Gastroesophageal sphincter (tissue), 4 donors: Measurements from ENCODE around the gene NPHP4. TPM values are rescaled to one million over a fixed set of nuclear protein-coding genes. Genes with fewer than 3 reads are reported as not detected.

Source experiments
- ATAC-seq: fragments of 150-250 bp; one replicate; pipeline ENCODE4 v1.9.1; 2016; ENCODE audit warnings: mild to moderate bottlenecking, moderate library complexity
- H3K27ac ChIP-seq, 4 donors: fragments of 200-600 bp; sonication (generic) in 3 of 4; 1 replicate in 3 of 4; 2 replicates in 1 of 4; pipeline ENCODE4 v1.5.1; 2016 to 2019
- H3K27me3 ChIP-seq: fragments of 200-600 bp; sonication (generic); one replicate; pipeline ENCODE4 v1.5.1; 2019
- H3K36me3 ChIP-seq, 2 donors: fragments of 200-600 bp; sonication (generic); one replicate each; pipeline ENCODE4 v1.5.1; 2019; ENCODE audit warnings: control low read depth in 1 of 2
- H3K4me1 ChIP-seq, 3 donors: fragments of 200-600 bp; sonication (generic); 1 replicate in 2 of 3; 2 replicates in 1 of 3; pipeline ENCODE4 v1.5.1; 2016 to 2019; ENCODE audit warnings: control low read depth in 2 of 3
- H3K4me3 ChIP-seq, 2 donors: fragments of 200-600 bp; sonication (generic); one replicate each; pipeline ENCODE4 v1.5.1; 2019; ENCODE audit warnings: mild to moderate bottlenecking in 1 of 2, moderate library complexity in 1 of 2
- H3K9me3 ChIP-seq, 3 donors: fragments of 200-600 bp; sonication (generic); one replicate each; pipeline ENCODE4 v1.5.1; 2017 to 2019; ENCODE audit warnings: control low read depth in 2 of 3
- EP300 ChIP-seq: sonication (generic); formaldehyde crosslinking; IDR thresholded peaks from one replicate; pipeline ENCODE4 v1.6.1; 2017; ENCODE audit warnings: antibody characterized with exemption, mild to moderate bottlenecking
- POLR2A ChIP-seq, 2 donors: fragments of 450-650 bp; IDR thresholded peaks; one replicate each; pipeline ENCODE4 v1.6.1; 2017; ENCODE audit warnings: antibody characterized with exemption in 2 of 2, mild to moderate bottlenecking in 2 of 2, moderate library complexity in 1 of 2
- POLR2AphosphoS5 ChIP-seq: sonication (generic); formaldehyde crosslinking; IDR thresholded peaks from one replicate; pipeline ENCODE4 v1.6.1; 2017; ENCODE audit warnings: antibody characterized with exemption
- WGBS, 2 donors: methylation state at CpG; one replicate each; pipeline ENCODE4 v1.1.5; 2018; ENCODE audit warnings: low coverage in 1 of 2; 5-methylcytosine and 5-hydroxymethylcytosine counted together
- total RNA-seq, 4 donors: library from RNA; depleted of rRNA; stranded (reverse); fragments of >200 nt; gene quantifications; one replicate each; pipeline ENCODE4 v1.1.0, GENCODE V29; 2016
- TF ChIP-seq, protein P1 (sequence below), 4 experiments: fragments of 200-600 bp in 2 of 4; fragments of 450-650 bp in 2 of 4; sonication (generic) in 1 of 4; IDR thresholded peaks; one replicate each; pipeline ENCODE4 v1.5.1; 2017 to 2019; ENCODE audit warnings: antibody characterized with exemption in 4 of 4, mild to moderate bottlenecking in 2 of 4, moderate library complexity in 2 of 4

NPHP4 gene
- total RNA-seq, 4 donors from 2014 or later: 5.7 to 9.7 (median 6.2) TPM

DNA sequence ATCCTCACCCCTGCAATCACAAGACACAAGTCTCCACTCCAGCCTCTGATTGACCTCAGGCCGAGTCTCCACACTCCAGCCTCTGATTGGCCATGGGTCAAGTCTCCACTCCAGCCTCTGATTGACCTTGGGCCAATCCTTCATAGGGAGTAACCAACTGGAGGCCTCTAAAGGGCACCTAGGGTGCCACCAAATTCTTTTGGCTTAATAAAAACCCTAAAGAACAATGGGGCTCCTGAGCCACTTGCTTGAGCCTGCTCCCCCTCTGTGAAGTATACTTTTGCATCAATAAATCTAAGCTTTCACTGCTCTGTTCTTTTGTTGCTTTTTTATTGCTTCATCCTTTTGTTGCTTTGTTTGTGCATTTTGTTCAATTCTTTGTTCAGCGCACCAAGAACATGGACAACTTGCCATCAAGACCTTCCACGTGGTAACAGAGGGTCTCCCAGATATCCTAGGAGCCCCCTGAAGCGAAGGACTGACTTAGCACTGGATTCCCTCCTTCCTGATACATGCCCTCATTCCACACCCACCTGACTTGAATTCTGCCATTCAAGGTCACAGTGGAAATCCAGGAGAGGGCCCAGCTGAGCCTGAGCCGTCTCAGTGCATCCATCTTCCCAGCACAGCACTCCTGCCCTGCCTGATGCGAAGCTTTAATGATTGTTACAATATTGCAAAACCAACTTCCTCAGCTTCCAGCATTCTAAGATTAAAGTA lies 152.9 kb downstream of the NPHP4 start:
- TF ChIP-seq POLR2AphosphoS5: no peak
- TF ChIP-seq EP300: no peak
- no peak for TF ChIP-seq POLR2A (IDR thresholded peaks at IDR 0.05)
- TF ChIP-seq, protein P1, sequence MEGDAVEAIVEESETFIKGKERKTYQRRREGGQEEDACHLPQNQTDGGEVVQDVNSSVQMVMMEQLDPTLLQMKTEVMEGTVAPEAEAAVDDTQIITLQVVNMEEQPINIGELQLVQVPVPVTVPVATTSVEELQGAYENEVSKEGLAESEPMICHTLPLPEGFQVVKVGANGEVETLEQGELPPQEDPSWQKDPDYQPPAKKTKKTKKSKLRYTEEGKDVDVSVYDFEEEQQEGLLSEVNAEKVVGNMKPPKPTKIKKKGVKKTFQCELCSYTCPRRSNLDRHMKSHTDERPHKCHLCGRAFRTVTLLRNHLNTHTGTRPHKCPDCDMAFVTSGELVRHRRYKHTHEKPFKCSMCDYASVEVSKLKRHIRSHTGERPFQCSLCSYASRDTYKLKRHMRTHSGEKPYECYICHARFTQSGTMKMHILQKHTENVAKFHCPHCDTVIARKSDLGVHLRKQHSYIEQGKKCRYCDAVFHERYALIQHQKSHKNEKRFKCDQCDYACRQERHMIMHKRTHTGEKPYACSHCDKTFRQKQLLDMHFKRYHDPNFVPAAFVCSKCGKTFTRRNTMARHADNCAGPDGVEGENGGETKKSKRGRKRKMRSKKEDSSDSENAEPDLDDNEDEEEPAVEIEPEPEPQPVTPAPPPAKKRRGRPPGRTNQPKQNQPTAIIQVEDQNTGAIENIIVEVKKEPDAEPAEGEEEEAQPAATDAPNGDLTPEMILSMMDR (IDR thresholded peaks at IDR 0.05): no peak
- H3K4me1 ChIP-seq: no peaks in the 10 kb centered on the region
- no peak overlapping the region for H3K27ac ChIP-seq
- no peak for ATAC-seq
- H3K36me3 ChIP-seq: no peaks in the 10 kb centered on the region
- no peak overlapping the region for H3K4me3 ChIP-seq
- 72 to 77% methylated on average over 3 to 4 of the region's 6 CpGs for WGBS, 2 donors
- peaks cover 76% of the 10 kb centered on the region for H3K27me3 ChIP-seq
- no peaks in the 10 kb centered on the region for H3K9me3 ChIP-seq

- Histone ChIP-seq H3K36me3 (no peaks in the 10 kb centered on the region), H3K27me3 (peaks cover 76% of the 10 kb centered on the region), H3K4me3 (no peak overlapping the region), H3K27ac (no peak overlapping the region), H3K9me3 (no peaks in the 10 kb centered on the region), H3K4me1 (no peaks in the 10 kb centered on the region)
- ATAC-seq: no peak
- WGBS, 2 donors: 58 to 70% methylated on average over 2 to 13 of the region's 19 CpGs
- TF ChIP-seq, protein P1 (IDR thresholded peaks at IDR 0.05): no peak
- TF ChIP-seq POLR2AphosphoS5 (no peak), POLR2A (IDR thresholded peaks at IDR 0.05) (no peak), EP300 (no peak)
These were observed 154.1 kb downstream of the NPHP4 start for GRCh38 chr1:5837976-5838653.

DNA sequence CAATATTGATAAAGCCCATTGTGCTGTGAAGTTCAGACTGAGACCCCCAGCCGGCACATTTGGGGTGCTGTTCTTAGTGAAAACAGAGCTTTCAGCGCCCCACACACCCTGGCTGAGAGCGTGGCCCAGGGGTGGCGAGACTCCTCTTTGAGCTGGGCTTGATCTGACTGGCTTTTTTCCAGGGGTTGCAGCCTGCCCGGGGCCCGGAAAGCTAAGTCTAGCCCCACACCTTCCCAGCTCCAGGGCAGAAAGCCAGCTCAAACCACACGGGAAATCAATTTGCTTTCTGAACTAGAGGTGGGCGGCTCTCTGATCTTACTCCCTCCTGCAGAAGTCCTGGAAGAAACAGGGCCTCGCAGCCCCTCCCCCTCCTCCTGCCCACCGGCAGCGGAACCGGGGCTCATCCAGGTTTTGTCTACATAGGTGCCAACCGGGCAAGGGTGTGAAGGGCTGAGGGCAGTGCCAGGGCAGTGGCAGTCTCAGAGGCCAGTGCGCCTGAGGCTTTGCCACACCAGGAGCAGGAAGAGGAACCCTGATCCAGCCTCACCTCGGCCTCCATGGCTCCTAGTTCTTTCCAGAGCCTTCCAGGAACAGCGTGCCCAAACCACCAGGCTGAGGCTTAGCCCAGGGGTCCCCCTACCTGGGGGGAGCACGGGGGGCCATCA lies 155.3 kb downstream of the NPHP4 start:
- no peaks in the 10 kb centered on the region for H3K4me1 ChIP-seq
- H3K36me3 ChIP-seq: no peaks in the 10 kb centered on the region
- H3K9me3 ChIP-seq: no peaks in the 10 kb centered on the region
- no peak overlapping the region for H3K27ac ChIP-seq
- WGBS, 2 donors: no CpG with 5 or more reads among the region's 17 CpGs
- no peak overlapping the region for H3K4me3 ChIP-seq
- peaks cover 77% of the 10 kb centered on the region for H3K27me3 ChIP-seq
- ATAC-seq: no peak
- TF ChIP-seq EP300 (no peak), POLR2A (IDR thresholded peaks at IDR 0.05) (no peak), POLR2AphosphoS5 (no peak)
- TF ChIP-seq, protein P1 (IDR thresholded peaks at IDR 0.05): no peak

GRCh38 chr1:5835179-5835562 lies 157.1 kb downstream of the NPHP4 start:
- Histone ChIP-seq H3K36me3 (no peaks in the 10 kb centered on the region), H3K9me3 (no peaks in the 10 kb centered on the region), H3K27ac (no peak overlapping the region), H3K4me3 (no peak overlapping the region), H3K4me1 (no peaks in the 10 kb centered on the region), H3K27me3 (peaks cover 82% of the 10 kb centered on the region)
- TF ChIP-seq, protein P1 (IDR thresholded peaks at IDR 0.05): no peak
- TF ChIP-seq EP300 (no peak), POLR2A (IDR thresholded peaks at IDR 0.05) (no peak), POLR2AphosphoS5 (no peak)
- WGBS, 2 donors: 33 to 57% methylated on average over 2 to 6 of the region's 8 CpGs
- no peak for ATAC-seq
